Astrocyte (in vitro differentiated cells and primary cell): ENCODE data around the gene DNASE1L2.

Source experiments
- CTCF ChIP-seq: IDR thresholded peaks from 2 replicates; pipeline ENCODE4 v1.5.1; 2011; ENCODE audit warnings: low read depth, mild to moderate bottlenecking, inconsistent platforms, low read length, moderate library complexity; ENCODE audit not compliant: insufficient read depth
- EZH2 ChIP-seq: IDR thresholded peaks from 2 replicates; pipeline ENCODE4 v1.6.1; 2012; ENCODE audit warnings: mild to moderate bottlenecking, low read length, inconsistent platforms; ENCODE audit not compliant: insufficient read depth

DNA sequence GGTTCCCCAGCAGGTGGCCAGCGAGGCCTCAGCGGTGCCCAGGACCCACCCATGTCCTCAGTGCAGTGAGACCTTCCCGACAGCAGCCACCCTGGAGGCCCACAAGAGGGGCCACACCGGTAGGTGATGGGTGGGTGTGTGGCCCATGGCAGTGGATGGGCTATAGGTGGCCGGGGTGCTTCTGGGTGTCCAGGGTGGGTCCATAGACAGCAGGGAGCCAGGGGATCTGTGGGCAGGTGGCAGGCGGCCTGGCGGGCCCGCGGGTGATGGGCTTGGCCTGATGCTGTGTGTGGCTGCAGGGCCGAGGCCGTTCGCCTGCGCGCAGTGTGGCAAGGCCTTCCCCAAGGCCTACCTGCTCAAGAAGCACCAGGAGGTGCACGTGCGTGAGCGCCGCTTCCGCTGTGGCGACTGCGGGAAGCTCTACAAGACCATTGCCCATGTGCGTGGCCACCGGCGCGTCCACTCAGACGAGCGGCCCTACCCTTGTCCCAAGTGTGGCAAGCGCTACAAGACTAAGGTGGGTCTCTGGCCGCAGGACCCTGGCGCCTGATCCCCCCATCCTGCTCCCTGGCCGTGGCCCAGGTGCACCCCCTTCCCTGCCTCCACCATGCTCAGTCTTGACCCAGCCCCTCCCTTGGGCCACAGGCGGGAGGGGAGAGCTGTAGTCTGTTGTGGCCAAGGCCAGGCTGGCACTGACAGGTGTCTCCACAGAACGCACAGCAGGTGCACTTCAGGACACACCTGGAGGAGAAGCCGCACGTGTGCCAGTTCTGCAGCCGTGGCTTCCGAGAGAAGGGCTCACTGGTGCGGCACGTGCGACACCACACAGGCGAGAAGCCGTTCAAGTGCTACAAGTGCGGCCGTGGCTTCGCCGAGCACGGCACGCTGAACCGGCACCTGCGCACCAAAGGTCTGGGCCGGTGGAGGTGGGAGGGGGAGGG is 2.1 kb upstream of the DNASE1L2 start:
- TF ChIP-seq CTCF (no peak), EZH2 (no peak)
